ENCODE measurements around the gene SAXO1.

Gene SAXO1

DNA sequence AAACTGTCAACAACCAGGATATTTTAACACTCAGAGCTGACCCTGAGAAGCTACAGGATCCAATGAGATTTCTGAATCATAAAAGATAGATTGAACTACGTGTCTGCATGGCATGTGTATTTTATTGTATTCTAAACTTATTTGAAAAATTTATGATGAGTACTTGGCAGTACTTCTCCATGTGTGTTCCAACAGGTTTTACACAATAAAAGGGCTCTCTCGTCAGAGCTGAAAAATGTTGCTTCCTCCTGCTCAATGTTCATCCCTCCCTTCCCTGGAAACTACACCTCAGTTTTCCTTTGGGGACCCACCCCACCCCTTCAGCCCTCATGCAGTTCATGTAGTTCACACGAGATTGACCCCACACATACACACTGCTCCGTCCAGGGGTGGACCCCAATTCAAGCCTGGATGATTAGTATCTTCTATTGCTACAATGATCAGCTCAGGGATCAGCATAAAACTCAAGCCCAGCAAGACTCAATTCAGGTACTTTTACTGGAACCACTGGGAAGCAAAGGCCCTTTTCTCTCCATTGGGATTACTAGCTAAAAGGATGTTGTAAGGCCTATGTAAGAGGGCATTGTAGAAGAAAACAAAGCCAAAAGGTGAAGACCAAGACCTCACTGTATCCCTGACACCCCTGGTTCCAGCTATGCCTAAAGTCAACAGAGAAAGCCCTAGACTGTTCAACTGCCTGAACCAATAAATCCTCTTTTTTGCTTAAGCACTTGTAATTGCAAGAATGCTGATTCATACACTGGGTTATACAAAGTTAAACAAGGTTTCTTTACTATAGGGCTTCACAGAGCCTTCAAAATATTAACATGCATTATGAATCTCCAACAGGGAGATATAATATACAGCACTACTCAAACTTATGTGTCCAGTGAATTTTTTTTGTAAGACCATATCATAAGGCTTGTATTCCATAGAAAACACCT is 112.6 kb downstream of the SAXO1 start:
- H3K9me3 ChIP-seq (ENCODE audit: control extremely low read depth in 1 of 5, control insufficient read depth in 4 of 5, insufficient read depth in 2 of 5, low read depth in 1 of 5, low read length in 4 of 5), result no peaks in the 10 kb centered on the region
- ChIA-PET CTCF (no interaction called here), POLR2A (no interaction called here)
- H3K27ac ChIP-seq (ENCODE audit: insufficient read depth in 1 of 2, low read depth in 1 of 2, low read length in 2 of 2, poor library complexity in 1 of 2, severe bottlenecking in 2 of 2), result no peak overlapping the region
- H3K27me3 ChIP-seq (replicated peaks in 2 of 5; ENCODE audit: control insufficient read depth in 4 of 5, insufficient read depth in 5 of 5, low read length in 4 of 5), result no peaks in the 10 kb centered on the region
- no peaks in the 10 kb centered on the region for H3K36me3 ChIP-seq (ENCODE audit: control insufficient read depth in 4 of 4, insufficient read depth in 4 of 4, low read length in 3 of 4)
- no peak overlapping the region for H3K4me3 ChIP-seq (ENCODE audit: control insufficient read depth in 1 of 7, extremely low read depth in 1 of 7, insufficient read depth in 4 of 7, low read depth in 2 of 7, low read length in 6 of 7)
- no peak for DNase-seq
- peaks cover 0 to 6% (median 0%) of the 10 kb centered on the region in 4 experiments for H3K4me1 ChIP-seq (ENCODE audit: control extremely low read depth in 1 of 4, control insufficient read depth in 4 of 4, insufficient read depth in 4 of 4, low read length in 3 of 4)
- 100% methylated on average over 2 of the region's 4 CpGs for WGBS (ENCODE audit: insufficient coverage)

DNA sequence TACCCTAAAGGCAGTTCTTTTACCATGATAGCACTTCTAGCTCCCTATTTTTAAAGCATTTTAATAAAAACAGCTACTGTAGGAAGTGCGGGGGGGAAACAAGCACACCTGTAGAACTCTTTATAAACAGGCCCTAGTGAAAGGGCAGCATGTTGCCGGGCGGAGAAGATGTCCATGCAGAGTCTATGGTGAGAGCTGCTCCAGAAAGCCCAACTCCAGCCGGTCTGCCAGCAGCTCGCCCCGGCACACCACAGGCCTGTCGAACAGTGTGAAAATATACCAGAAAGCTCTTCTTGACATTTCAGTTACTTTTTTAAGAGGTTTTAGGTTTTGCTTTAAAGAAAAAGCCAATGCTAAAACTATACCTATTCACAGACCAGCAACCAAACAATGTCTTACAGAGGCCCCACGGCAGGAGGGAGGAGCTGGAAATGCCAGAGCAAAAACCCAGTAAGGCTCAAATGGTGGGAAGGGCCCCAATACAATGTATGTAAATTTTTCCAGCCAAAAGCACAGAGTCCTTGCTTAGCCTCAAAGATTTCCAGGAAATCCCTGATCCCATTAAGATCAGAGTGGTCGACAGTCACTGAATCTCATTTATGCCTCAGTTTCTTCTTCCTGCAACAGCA is 121.2 kb downstream of the SAXO1 start:
- Histone ChIP-seq H3K9me3 (ENCODE audit: control extremely low read depth in 1 of 5, control insufficient read depth in 4 of 5, insufficient read depth in 2 of 5, low read depth in 1 of 5, low read length in 4 of 5) (no peaks in the 10 kb centered on the region), H3K36me3 (ENCODE audit: control insufficient read depth in 4 of 4, insufficient read depth in 4 of 4, low read length in 3 of 4) (no peaks in the 10 kb centered on the region), H3K27me3 (replicated peaks in 2 of 5; ENCODE audit: control insufficient read depth in 4 of 5, insufficient read depth in 5 of 5, low read length in 4 of 5) (peaks cover 0 to 16% (median 2%) of the 10 kb centered on the region in 5 experiments), H3K27ac (ENCODE audit: insufficient read depth in 1 of 2, low read depth in 1 of 2, low read length in 2 of 2, poor library complexity in 1 of 2, severe bottlenecking in 2 of 2) (no peak overlapping the region), H3K4me3 (ENCODE audit: control insufficient read depth in 1 of 7, extremely low read depth in 1 of 7, insufficient read depth in 4 of 7, low read depth in 2 of 7, low read length in 6 of 7) (no peak overlapping the region), H3K4me1 (ENCODE audit: control extremely low read depth in 1 of 4, control insufficient read depth in 4 of 4, insufficient read depth in 4 of 4, low read length in 3 of 4) (peaks cover 0 to 5% (median 1%) of the 10 kb centered on the region in 4 experiments)
- DNase-seq, result no peak
- WGBS (ENCODE audit: insufficient coverage), result 97% methylated on average over 6 of the region's 9 CpGs
- ChIA-PET POLR2A (no interaction called here), CTCF (no interaction called here)

DNA sequence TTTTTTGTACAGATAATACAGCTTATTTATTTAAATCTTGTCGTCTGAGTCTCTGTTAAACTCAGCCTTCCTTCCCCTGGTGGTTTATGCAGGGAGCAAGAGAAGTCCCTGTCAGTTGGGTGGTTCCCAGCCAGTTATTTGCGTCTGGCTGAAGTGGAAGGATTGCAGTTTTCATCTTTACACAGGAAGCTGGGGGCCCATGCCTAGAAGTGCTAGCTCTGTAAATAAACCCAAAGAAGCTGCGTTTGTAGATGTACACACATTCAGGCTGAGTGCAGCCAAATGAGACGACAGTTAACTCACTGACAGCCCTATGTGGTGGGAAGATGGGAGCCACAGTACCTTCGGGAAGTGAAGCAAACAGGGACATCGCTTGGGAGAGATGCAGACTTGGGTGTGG is 122.1 kb downstream of the SAXO1 start:
- ChIA-PET CTCF (no interaction called here), POLR2A (no interaction called here)
- Histone ChIP-seq H3K36me3 (ENCODE audit: control insufficient read depth in 4 of 4, insufficient read depth in 4 of 4, low read length in 3 of 4) (no peaks in the 10 kb centered on the region), H3K27ac (ENCODE audit: insufficient read depth in 1 of 2, low read depth in 1 of 2, low read length in 2 of 2, poor library complexity in 1 of 2, severe bottlenecking in 2 of 2) (no peak overlapping the region), H3K4me3 (ENCODE audit: control insufficient read depth in 1 of 7, extremely low read depth in 1 of 7, insufficient read depth in 4 of 7, low read depth in 2 of 7, low read length in 6 of 7) (no peak overlapping the region), H3K27me3 (replicated peaks in 2 of 5; ENCODE audit: control insufficient read depth in 4 of 5, insufficient read depth in 5 of 5, low read length in 4 of 5) (peaks cover 0 to 16% (median 2%) of the 10 kb centered on the region in 5 experiments), H3K9me3 (ENCODE audit: control extremely low read depth in 1 of 5, control insufficient read depth in 4 of 5, insufficient read depth in 2 of 5, low read depth in 1 of 5, low read length in 4 of 5) (no peaks in the 10 kb centered on the region), H3K4me1 (ENCODE audit: control extremely low read depth in 1 of 4, control insufficient read depth in 4 of 4, insufficient read depth in 4 of 4, low read length in 3 of 4) (peaks cover 0 to 5% (median 1%) of the 10 kb centered on the region in 4 experiments)
- 31% methylated on average over 3 of the region's 6 CpGs for WGBS (ENCODE audit: insufficient coverage)
- no peak for DNase-seq

DNA sequence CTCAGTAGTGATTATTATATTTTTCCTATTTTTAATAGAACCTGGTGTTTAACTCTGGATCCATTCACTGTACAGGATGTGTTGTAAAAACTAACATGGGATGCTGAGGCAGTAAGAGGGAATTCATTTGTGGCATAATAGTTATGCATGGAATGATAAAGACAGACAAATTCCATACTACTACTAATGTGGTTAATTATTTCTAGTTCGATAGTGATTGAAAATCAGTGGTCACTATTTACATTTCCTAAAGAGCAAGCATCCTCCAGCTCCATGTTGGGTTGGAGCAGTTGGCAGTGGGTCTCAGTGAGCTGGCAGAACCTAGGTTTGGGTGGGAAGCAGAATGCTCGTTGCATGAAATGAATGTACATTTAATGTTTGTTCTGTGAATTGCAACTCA is 122.6 kb downstream of the SAXO1 start:
- no peaks in the 10 kb centered on the region for H3K9me3 ChIP-seq (ENCODE audit: control extremely low read depth in 1 of 5, control insufficient read depth in 4 of 5, insufficient read depth in 2 of 5, low read depth in 1 of 5, low read length in 4 of 5)
- peaks cover 0 to 16% (median 2%) of the 10 kb centered on the region in 5 experiments for H3K27me3 ChIP-seq (replicated peaks in 2 of 5; ENCODE audit: control insufficient read depth in 4 of 5, insufficient read depth in 5 of 5, low read length in 4 of 5)
- ChIA-PET CTCF (no interaction called here), POLR2A (no interaction called here)
- DNase-seq, result no peak
- no peak overlapping the region for H3K27ac ChIP-seq (ENCODE audit: insufficient read depth in 1 of 2, low read depth in 1 of 2, low read length in 2 of 2, poor library complexity in 1 of 2, severe bottlenecking in 2 of 2)
- H3K4me3 ChIP-seq (ENCODE audit: control insufficient read depth in 1 of 7, extremely low read depth in 1 of 7, insufficient read depth in 4 of 7, low read depth in 2 of 7, low read length in 6 of 7), result no peak overlapping the region
- peaks cover 0 to 5% (median 1%) of the 10 kb centered on the region in 4 experiments for H3K4me1 ChIP-seq (ENCODE audit: control extremely low read depth in 1 of 4, control insufficient read depth in 4 of 4, insufficient read depth in 4 of 4, low read length in 3 of 4)
- WGBS (ENCODE audit: insufficient coverage), result no CpG with 5 or more reads among the region's 2 CpGs
- H3K36me3 ChIP-seq (ENCODE audit: control insufficient read depth in 4 of 4, insufficient read depth in 4 of 4, low read length in 3 of 4), result no peaks in the 10 kb centered on the region

DNA sequence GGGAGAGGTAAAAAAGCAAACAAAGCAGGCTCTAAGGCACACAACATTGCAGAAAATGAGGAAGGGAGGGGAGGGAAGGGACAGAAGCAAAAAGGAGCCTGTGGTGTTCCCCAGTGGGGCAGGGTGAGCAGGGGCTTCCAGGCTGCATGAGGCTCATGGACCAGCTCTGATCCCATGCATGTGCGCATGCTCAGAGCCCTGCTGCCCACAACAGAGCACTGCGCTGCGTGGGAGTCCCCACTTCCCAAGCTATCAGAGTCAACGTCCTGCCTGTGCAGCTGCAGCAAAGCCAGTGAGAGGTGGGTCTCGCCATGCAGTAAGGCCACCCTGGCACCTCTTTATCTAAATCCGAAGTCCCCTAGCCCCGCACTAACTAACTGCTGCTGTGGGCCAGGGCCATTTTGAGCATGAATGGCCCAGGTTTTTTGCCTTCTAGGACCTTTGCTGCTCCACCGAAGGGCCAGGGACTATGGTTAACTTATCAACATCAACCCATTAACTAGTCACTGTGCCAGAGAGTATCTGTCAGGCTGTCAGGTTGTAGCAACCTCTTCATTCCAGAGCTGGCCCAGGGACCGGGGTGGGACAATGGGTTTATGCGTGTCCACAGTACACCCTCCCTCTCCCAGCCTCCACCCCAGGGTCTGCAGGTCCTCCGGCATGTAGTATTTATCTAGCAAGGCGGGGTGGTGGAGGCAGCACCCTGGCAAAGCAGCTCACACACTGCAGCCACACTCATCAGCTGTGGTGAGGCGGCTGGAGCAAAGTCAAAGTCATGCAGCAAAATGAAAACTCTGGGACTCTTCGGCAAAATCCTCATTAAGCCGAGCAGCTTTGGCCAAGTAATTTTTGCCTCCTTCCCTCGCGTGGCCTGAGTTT is 123.6 kb downstream of the SAXO1 start:
- Histone ChIP-seq H3K27me3 (replicated peaks in 2 of 5; ENCODE audit: control insufficient read depth in 4 of 5, insufficient read depth in 5 of 5, low read length in 4 of 5) (peaks cover 0 to 16% (median 2%) of the 10 kb centered on the region in 5 experiments), H3K4me1 (ENCODE audit: control extremely low read depth in 1 of 4, control insufficient read depth in 4 of 4, insufficient read depth in 4 of 4, low read length in 3 of 4) (peaks cover 0 to 5% (median 1%) of the 10 kb centered on the region in 4 experiments), H3K36me3 (ENCODE audit: control insufficient read depth in 4 of 4, insufficient read depth in 4 of 4, low read length in 3 of 4) (no peaks in the 10 kb centered on the region), H3K27ac (ENCODE audit: insufficient read depth in 1 of 2, low read depth in 1 of 2, low read length in 2 of 2, poor library complexity in 1 of 2, severe bottlenecking in 2 of 2) (no peak overlapping the region), H3K4me3 (ENCODE audit: control insufficient read depth in 1 of 7, extremely low read depth in 1 of 7, insufficient read depth in 4 of 7, low read depth in 2 of 7, low read length in 6 of 7) (no peak overlapping the region), H3K9me3 (ENCODE audit: control extremely low read depth in 1 of 5, control insufficient read depth in 4 of 5, insufficient read depth in 2 of 5, low read depth in 1 of 5, low read length in 4 of 5) (no peaks in the 10 kb centered on the region)
- WGBS (ENCODE audit: insufficient coverage), result 96% methylated on average over 12 of the region's 17 CpGs
- ChIA-PET CTCF (no interaction called here), POLR2A (no interaction called here)
- no peak for DNase-seq

DNA sequence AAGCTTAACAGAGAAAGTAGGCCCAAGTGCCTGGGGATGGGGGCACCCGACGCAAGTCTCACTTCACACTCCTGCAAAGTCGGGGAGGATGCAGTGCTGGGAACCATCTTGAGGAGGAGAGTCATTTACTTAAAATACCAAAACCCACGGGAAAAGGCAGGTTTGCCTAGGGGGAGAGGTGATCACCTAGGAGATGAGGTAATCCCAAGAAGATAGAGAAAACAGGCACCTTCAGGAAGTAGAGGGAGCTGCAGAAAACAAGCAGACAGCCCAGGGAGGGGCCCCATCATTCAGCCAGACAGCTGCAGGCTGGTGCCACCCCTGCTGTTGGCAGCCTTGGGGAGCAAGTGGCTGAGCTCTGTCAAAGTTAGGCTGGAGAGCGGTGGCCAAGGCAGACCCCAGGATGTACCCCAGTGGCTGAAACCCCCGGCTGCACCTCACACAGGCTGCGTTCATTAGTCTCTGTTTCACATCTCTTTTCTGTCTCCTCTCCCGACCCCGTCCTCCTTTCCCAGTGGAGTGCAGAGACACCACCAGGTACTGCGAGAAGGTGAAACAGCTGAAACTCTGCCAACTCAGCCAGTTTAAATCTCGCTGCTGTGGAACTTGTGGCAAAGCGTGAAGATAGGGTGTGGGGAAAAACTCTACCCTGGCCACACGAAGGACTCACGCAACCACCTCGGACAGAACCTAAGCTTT is 124.9 kb downstream of the SAXO1 start:
- no peak for DNase-seq
- ChIA-PET CTCF (interaction anchor here (1.2 kb wide), 1 partner anchor 22 kb away, joined by 3 read pairs; no protein-coding TSS in a partner anchor), POLR2A (no interaction called here)
- no peak overlapping the region for H3K4me3 ChIP-seq (ENCODE audit: control insufficient read depth in 1 of 7, extremely low read depth in 1 of 7, insufficient read depth in 4 of 7, low read depth in 2 of 7, low read length in 6 of 7)
- peaks cover 0 to 5% (median 1%) of the 10 kb centered on the region in 4 experiments for H3K4me1 ChIP-seq (ENCODE audit: control extremely low read depth in 1 of 4, control insufficient read depth in 4 of 4, insufficient read depth in 4 of 4, low read length in 3 of 4)
- H3K36me3 ChIP-seq (ENCODE audit: control insufficient read depth in 4 of 4, insufficient read depth in 4 of 4, low read length in 3 of 4), result no peaks in the 10 kb centered on the region
- H3K27ac ChIP-seq (ENCODE audit: insufficient read depth in 1 of 2, low read depth in 1 of 2, low read length in 2 of 2, poor library complexity in 1 of 2, severe bottlenecking in 2 of 2), result no peak overlapping the region
- no peaks in the 10 kb centered on the region for H3K9me3 ChIP-seq (ENCODE audit: control extremely low read depth in 1 of 5, control insufficient read depth in 4 of 5, insufficient read depth in 2 of 5, low read depth in 1 of 5, low read length in 4 of 5)
- WGBS (ENCODE audit: insufficient coverage), result 99% methylated on average over 10 of the region's 15 CpGs
- peaks cover 0 to 16% (median 0%) of the 10 kb centered on the region in 5 experiments for H3K27me3 ChIP-seq (replicated peaks in 2 of 5; ENCODE audit: control insufficient read depth in 4 of 5, insufficient read depth in 5 of 5, low read length in 4 of 5)
